ENCODE results near the gene U2SURP.

The U2SURP gene

GRCh38 chr3:142961539-142961938 lies 39.8 kb upstream of the U2SURP start:
- TF ChIP-seq CTCF (IDR thresholded peaks at IDR 0.05; ENCODE audit: low read depth, low read length) = no peak
- H3K4me3 ChIP-seq (ENCODE audit: low read depth, low read length) = no peak overlapping the region

GRCh38 chr3:142962175-142962519 lies 39.2 kb upstream of the U2SURP start:
- H3K4me3 ChIP-seq (ENCODE audit: low read depth, low read length) = no peak overlapping the region
- TF ChIP-seq CTCF (IDR thresholded peaks at IDR 0.05; ENCODE audit: low read depth, low read length) = no peak

DNA sequence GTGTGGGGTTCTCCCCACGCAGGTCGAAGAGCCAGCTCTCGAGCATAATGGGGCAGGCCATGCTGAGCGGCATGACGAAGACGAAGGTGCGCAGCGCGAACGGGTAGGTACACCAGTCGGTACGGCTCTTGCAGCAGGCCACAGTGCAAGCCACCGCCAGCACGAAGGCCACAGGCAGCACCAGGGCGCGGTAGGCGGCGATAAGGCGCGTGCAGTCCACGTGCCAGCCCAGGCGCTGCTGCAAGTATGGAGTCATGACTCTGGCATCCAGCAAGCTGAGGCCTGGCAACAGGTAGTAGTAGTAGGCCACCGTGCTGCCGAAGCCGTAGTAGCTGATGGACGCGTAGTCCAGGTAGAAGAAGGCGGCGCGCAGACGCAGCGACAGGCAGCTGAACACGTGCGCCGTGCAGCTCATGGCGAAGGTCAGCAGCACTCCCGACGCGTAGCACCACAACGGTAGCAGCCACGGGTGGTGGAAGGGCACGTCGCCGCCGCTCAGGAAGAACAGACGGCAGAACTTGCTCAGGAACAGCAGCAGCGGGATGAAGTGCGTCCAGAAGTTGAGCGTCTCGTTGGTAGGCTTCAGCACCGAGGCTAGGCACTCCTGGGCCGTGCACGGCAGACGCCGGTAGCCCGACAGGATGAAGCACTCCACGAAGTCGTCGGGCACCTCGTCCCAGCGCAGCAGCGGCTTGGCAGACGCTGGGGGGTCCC lies 38.7 kb upstream of the U2SURP start:
- no peak for TF ChIP-seq CTCF (IDR thresholded peaks at IDR 0.05; ENCODE audit: low read depth, low read length)
- no peak overlapping the region for H3K4me3 ChIP-seq (ENCODE audit: low read depth, low read length)

- TF ChIP-seq CTCF (IDR thresholded peaks at IDR 0.05; ENCODE audit: low read depth, low read length) = no peak
- no peak overlapping the region; the same call in 1 of the 2 replicates for H3K4me3 ChIP-seq (ENCODE audit: low read depth, low read length)
Measured at GRCh38 chr3:142963234-142963515, 38.2 kb upstream of the U2SURP start.

GRCh38 chr3:142963516-142964448 lies 37.6 kb upstream of the U2SURP start, which contains the start of gene PAQR9:
Gene PAQR9 (minus strand): TSS chr3:142963674. CDS start chr3:142963336, 338 bp downstream.
- H3K4me3 ChIP-seq (ENCODE audit: low read depth, low read length) = peak within 1 kb of the TSS; percentile 52
- TF ChIP-seq CTCF (IDR thresholded peaks at IDR 0.05; ENCODE audit: low read depth, low read length) = no peak

DNA sequence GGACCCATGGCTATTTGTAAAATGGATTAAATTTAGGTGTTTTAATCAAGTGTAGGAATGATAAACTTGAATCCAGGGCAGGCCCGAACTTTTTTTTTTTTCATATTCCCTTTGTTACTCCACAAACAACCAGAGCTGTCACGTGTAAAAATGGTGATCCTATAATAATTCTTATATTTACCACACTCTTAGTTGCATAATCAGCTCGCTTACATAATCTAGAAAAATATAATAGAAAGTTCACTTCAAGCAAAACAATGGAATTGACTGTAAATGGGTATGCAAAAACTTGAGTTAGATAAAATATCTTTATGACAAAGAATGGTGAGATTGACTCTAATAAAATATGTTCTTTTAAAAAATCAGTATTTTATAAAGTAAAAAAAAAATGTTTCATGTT lies 35.8 kb upstream of the U2SURP start:
- H3K4me3 ChIP-seq (ENCODE audit: low read depth, low read length) = no peak overlapping the region
- TF ChIP-seq CTCF (IDR thresholded peaks at IDR 0.05; ENCODE audit: low read depth, low read length) = no peak

DNA sequence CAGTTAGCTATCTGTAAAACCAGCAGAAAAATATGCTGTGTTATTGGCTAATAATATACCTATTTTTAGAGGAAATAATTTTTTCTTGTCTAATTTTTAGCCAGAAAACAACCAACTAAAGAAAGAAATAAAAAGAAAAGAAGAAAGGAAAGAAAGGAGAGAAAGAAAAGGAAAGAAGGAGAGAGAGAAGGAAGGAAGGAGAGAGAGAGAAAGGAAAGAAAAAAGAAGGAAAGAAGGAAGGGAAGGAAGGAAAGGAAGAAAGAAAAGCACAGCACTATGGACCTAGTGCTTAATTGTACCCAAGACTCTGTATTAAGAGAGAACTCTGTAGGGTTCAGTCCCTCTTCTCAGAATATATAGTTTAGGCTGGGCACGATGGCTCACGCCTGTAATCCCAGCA lies 34.6 kb upstream of the U2SURP start:
- H3K4me3 ChIP-seq (ENCODE audit: low read depth, low read length) = no peak overlapping the region
- no peak for TF ChIP-seq CTCF (IDR thresholded peaks at IDR 0.05; ENCODE audit: low read depth, low read length)
